B cell (primary cell): ENCODE data around the gene CALCOCO2. TPM values are rescaled to one million over a fixed set of nuclear protein-coding genes. Genes with fewer than 3 reads are reported as not detected.
A peak's percentile ranks its signal among the peaks of the same experiment; 100 is the strongest.

ENCODE experiments used
- ATAC-seq: fragments of 200-7000 bp; cut with Tn5 transposase; one replicate; pipeline ENCODE4 v1.10.0; 2021; ENCODE audit warnings: low read depth, mild to moderate bottlenecking, moderate number of reproducible peaks, moderate library complexity
- CTCF ChIA-PET: fragments of 350-600 bp; sonication (Branson Sonifier 250); formaldehyde crosslinking; loops from one replicate; lab custom pipeline; 2021; ENCODE audit warnings: antibody characterized with exemption, inconsistent platforms; lab: Charles Lee
- POLR2A ChIA-PET: fragments of 350-600 bp; sonication (Branson Sonifier 250); formaldehyde crosslinking; loops from one replicate; lab custom pipeline; 2021; ENCODE audit warnings: antibody characterized with exemption; lab: Charles Lee
- DNase-seq: peaks from one replicate; pipeline ENCODE4 v3.0.0; 2013
- H2AFZ ChIP-seq: 2 replicates; pipeline ENCODE4 v1.6.1; 2012; ENCODE audit warnings: mild to moderate bottlenecking, low read depth, low read length; ENCODE audit not compliant: insufficient read depth, poor library complexity, severe bottlenecking
- H3K27ac ChIP-seq, 2 donors: 1 replicate in 1 of 2; 2 replicates in 1 of 2; pipeline ENCODE4 v1.5.1; 2012 to 2013; ENCODE audit warnings: low read length in 2 of 2, mild to moderate bottlenecking in 2 of 2, moderate library complexity in 1 of 2
- H3K27me3 ChIP-seq, 4 experiments: fragments of 200-600 bp in 1 of 4; sonication (generic) in 1 of 4; replicated peaks in 1 of 4; 1 replicate in 2 of 4; 2 replicates in 2 of 4; pipeline versions ENCODE4 v1.6.1 to v1.7.0; 2013 to 2016; ENCODE audit warnings: low read length in 3 of 4, mild to moderate bottlenecking in 2 of 4, mixed read lengths in 1 of 4, moderate library complexity in 1 of 4; ENCODE audit not compliant: insufficient read depth in 4 of 4, control insufficient read depth in 3 of 4; ENCODE audit errors: control extremely low read depth in 1 of 4
- H3K36me3 ChIP-seq, 2 experiments: replicated peaks in 1 of 2; 1 replicate in 1 of 2; 2 replicates in 1 of 2; pipeline versions ENCODE4 v1.6.1 to v1.7.1; 2013; ENCODE audit warnings: low read length in 1 of 2; ENCODE audit not compliant: insufficient read depth in 2 of 2, control insufficient read depth in 1 of 2; ENCODE audit errors: control extremely low read depth in 1 of 2, extremely low read depth in 1 of 2
- H3K4me1 ChIP-seq, 2 donors: fragments of 200-600 bp in 1 of 2; sonication (generic) in 1 of 2; 1 replicate in 1 of 2; 2 replicates in 1 of 2; pipeline versions ENCODE4 v1.5.1 to v1.6.1; 2013 to 2017; ENCODE audit warnings: low read length in 2 of 2; ENCODE audit not compliant: control insufficient read depth in 2 of 2, insufficient read depth in 2 of 2
- H3K4me2 ChIP-seq: replicated peaks from 2 replicates; pipeline ENCODE3; 2012; ENCODE audit warnings: mild to moderate bottlenecking, low read depth, low read length; ENCODE audit not compliant: poor library complexity, severe bottlenecking
- H3K4me3 ChIP-seq, 5 experiments: fragments of 200-600 bp in 1 of 5; sonication (generic) in 1 of 5; 1 replicate in 3 of 5; 2 replicates in 2 of 5; pipeline versions ENCODE4 v1.5.1 to v1.7.0; 2011 to 2016; ENCODE audit warnings: low read length in 4 of 5, mild to moderate bottlenecking in 4 of 5, low read depth in 2 of 5, control low read depth in 1 of 5, moderate library complexity in 1 of 5; ENCODE audit not compliant: insufficient read depth in 1 of 5; ENCODE audit errors: control extremely low read depth in 1 of 5, extremely low read depth in 1 of 5
- H3K79me2 ChIP-seq: fragments of 200-600 bp; sonication (generic); one replicate; pipeline ENCODE4 v1.6.0; 2016; ENCODE audit warnings: low read length; ENCODE audit not compliant: control insufficient read depth, insufficient read depth
- H3K9ac ChIP-seq: fragments of 200-600 bp; sonication (generic); 2 replicates; pipeline ENCODE4 v1.6.1; 2017; ENCODE audit warnings: mild to moderate bottlenecking, low read length, moderate library complexity
- H3K9me3 ChIP-seq, 3 donors: one replicate each; pipeline versions ENCODE4 v1.6.1 to v1.7.1; 2013; ENCODE audit warnings: low read length in 2 of 3; ENCODE audit not compliant: control insufficient read depth in 2 of 3, insufficient read depth in 1 of 3; ENCODE audit errors: control extremely low read depth in 1 of 3
- H4K20me1 ChIP-seq: 2 replicates; pipeline ENCODE4 v1.6.0; 2012; ENCODE audit warnings: mild to moderate bottlenecking, low read length; ENCODE audit not compliant: insufficient read depth, control insufficient read depth, poor library complexity, severe bottlenecking
- H3K27ac Mint-ChIP-seq: one replicate; pipeline ENCODE4 v1.8.0; 2021; ENCODE audit warnings: mixed read lengths
- H3K27me3 Mint-ChIP-seq: one replicate; pipeline ENCODE4 v1.8.0; 2021; ENCODE audit warnings: mixed read lengths
- H3K4me1 Mint-ChIP-seq: one replicate; pipeline ENCODE4 v1.8.0; 2021; ENCODE audit warnings: mixed read lengths
- H3K4me3 Mint-ChIP-seq: one replicate; pipeline ENCODE4 v1.8.0; 2021; ENCODE audit warnings: mixed read lengths
- H3K9me3 Mint-ChIP-seq: one replicate; pipeline ENCODE4 v1.8.0; 2022; ENCODE audit warnings: mixed read lengths; ENCODE audit not compliant: insufficient read depth
- EZH2 ChIP-seq: IDR thresholded peaks from 2 replicates; pipeline ENCODE4 v1.6.1; 2012; ENCODE audit warnings: borderline replicate concordance, low read depth, mild to moderate bottlenecking, moderate library complexity, low read length; ENCODE audit not compliant: insufficient read depth, poor library complexity, severe bottlenecking
- WGBS: methylation state at CpG from one replicate; pipeline ENCODE4 v1.1.5; 2013; ENCODE audit warnings: missing lambda C conversion rate; ENCODE audit not compliant: insufficient coverage; 5-methylcytosine and 5-hydroxymethylcytosine counted together
- intact Hi-C: fragments of 100-400 bp; cut with micrococcal nuclease; formaldehyde crosslinking; loops from one replicate; pipeline ENCODE4 v1.10.0; 2022
- polyA plus RNA-seq: library from polyadenylated mRNA; depleted of rRNA; stranded (reverse); fragments of >200 nt; gene quantifications from 2 replicates; pipeline ENCODE4 v1.2.3, GENCODE V29; 2012
- total RNA-seq, 2 donors: library from RNA; stranded (reverse); fragments of 120-200 nt in 1 of 2; gene quantifications; 1 replicate in 1 of 2; 2 replicates in 1 of 2; pipeline versions ENCODE4 v1.2.3 to v1.2.4, GENCODE V29; 2013 to 2022
- TF ChIP-seq, protein P1 (sequence below): fragments of 200-600 bp; IDR thresholded peaks from one replicate; pipeline ENCODE4 v1.8.0; 2022; ENCODE audit warnings: antibody characterized with exemption, mild to moderate bottlenecking

CALCOCO2 gene
- total and polyA plus RNA-seq, 2 donors (not counting 1 experiment from before 2014, with no cell fraction given), result 49.6 to 148 TPM

DNA sequence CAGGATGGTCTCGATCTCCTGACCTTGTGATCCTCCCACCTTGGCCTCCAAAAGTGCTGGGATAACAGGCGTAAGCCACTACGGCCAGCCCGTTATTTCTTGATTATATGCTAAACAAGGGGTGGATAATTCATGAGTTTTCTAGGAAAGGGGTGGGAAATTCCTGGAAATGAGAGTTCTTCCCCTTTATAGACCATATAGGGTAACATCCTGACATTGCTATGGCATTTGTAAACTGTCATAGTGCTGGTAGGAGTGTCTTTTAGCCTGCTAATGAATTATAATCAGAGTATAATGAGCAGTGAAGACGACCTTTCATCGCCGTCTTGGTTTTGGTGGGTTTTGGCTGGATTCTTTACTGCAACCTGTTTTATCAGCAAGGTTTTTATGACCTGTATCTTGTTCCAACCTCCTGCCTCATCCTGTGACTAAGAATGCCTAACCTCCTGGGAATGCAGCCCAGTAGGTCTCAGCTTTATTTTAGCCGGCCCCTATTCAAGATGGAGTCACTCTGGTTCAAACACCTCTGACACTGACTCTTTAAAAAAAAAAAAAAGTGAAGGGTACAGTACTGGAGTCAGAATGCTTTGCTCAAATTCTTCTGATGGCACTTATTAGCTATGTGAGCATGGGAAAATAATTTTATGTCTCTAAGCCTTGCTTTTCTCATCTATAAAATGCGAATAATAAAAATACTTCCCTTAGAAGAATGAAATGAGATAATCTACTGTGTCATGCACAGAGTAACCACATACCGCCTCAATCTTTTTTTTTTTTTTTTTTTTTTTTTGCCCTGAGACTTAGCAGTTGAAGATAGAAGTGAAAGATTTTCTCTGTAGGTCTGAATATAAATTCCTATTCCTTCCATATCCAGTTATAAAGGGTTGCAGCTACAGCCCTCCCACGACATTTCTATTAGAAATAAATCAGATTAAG lies 5.1 kb upstream of the CALCOCO2 start:
- no peak for DNase-seq
- peaks cover 0 to 13% (median 1%) of the 10 kb centered on the region in 4 experiments for H3K27me3 ChIP-seq
- CTCF ChIA-PET, result interaction anchor here (1.3 kb wide), 1 partner anchor 59 kb away, joined by 5 read pairs; no protein-coding TSS in a partner anchor
- H3K9me3 ChIP-seq, result no peaks in the 10 kb centered on the region
- H2AFZ ChIP-seq, result no peak overlapping the region
- Mint-ChIP-seq H3K9me3 (no peaks in the 10 kb centered on the region), H3K4me1 (peaks cover 3% of the 10 kb centered on the region), H3K27me3 (peaks cover 19% of the 10 kb centered on the region), H3K4me3 (no peak overlapping the region), H3K27ac (no peak overlapping the region)
- no peak for ATAC-seq
- TF ChIP-seq, protein P1, sequence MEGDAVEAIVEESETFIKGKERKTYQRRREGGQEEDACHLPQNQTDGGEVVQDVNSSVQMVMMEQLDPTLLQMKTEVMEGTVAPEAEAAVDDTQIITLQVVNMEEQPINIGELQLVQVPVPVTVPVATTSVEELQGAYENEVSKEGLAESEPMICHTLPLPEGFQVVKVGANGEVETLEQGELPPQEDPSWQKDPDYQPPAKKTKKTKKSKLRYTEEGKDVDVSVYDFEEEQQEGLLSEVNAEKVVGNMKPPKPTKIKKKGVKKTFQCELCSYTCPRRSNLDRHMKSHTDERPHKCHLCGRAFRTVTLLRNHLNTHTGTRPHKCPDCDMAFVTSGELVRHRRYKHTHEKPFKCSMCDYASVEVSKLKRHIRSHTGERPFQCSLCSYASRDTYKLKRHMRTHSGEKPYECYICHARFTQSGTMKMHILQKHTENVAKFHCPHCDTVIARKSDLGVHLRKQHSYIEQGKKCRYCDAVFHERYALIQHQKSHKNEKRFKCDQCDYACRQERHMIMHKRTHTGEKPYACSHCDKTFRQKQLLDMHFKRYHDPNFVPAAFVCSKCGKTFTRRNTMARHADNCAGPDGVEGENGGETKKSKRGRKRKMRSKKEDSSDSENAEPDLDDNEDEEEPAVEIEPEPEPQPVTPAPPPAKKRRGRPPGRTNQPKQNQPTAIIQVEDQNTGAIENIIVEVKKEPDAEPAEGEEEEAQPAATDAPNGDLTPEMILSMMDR, result no peak
- no peak for TF ChIP-seq EZH2
- POLR2A ChIA-PET, result no interaction called here
- peaks cover 0 to 5% of the 10 kb centered on the region in 2 donors for H3K4me1 ChIP-seq
- H3K9ac ChIP-seq, result no peak overlapping the region
- H3K79me2 ChIP-seq, result peaks cover 5% of the 10 kb centered on the region
- no peaks in the 10 kb centered on the region for H3K36me3 ChIP-seq
- H4K20me1 ChIP-seq, result no peaks in the 10 kb centered on the region
- intact Hi-C loops, result no loop called here
- no peak overlapping the region for H3K4me3 ChIP-seq
- WGBS, result 91% methylated on average over 5 of the region's 11 CpGs
- H3K27ac ChIP-seq, result no peak overlapping the region
- no peak overlapping the region for H3K4me2 ChIP-seq

DNA sequence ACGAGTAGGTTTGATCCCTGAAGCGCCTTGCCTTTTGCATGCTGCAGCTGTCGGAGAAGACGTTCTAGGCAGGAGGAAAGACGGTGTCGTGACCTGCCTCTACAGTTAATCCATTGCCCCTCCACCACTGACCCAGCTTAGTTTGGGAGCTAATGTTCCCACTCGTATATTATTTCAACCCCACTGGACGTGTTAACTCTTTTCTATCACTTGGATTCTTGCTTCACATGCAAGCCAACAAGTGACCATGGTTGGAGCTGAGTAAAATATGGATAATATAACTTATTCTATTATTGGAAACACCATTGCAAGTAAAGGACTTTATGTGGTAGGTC lies 681 bp downstream of the CALCOCO2 start:
- Histone ChIP-seq H3K4me2 (peak overlapping the region; percentile 75), H3K27ac (peak overlapping the region; percentile 93 to 95), H3K9me3 (no peaks in the 10 kb centered on the region), H3K27me3 (no peaks in the 10 kb centered on the region), H3K36me3 (no peaks in the 10 kb centered on the region), H4K20me1 (peaks cover 38% of the 10 kb centered on the region), H3K4me3 (peak overlapping the region; percentile 85 to 99 (median 90)), H3K79me2 (peaks cover 62% of the 10 kb centered on the region), H3K9ac (peak overlapping the region; percentile 92), H2AFZ (peak overlapping the region; percentile 76), H3K4me1 (peaks cover 28 to 37% of the 10 kb centered on the region in 2 donors)
- Mint-ChIP-seq H3K4me3 (peak overlapping the region; percentile 100), H3K9me3 (no peaks in the 10 kb centered on the region), H3K27ac (peak overlapping the region; percentile 98), H3K27me3 (peaks cover 6% of the 10 kb centered on the region), H3K4me1 (peaks cover 44% of the 10 kb centered on the region)
- ATAC-seq, result no peak
- no peak for DNase-seq
- intact Hi-C loops, result loop anchor here (1.0 to 5.0 kb wide), 4 partner anchors 10 to 76 kb away; partner anchors contain the start of genes ATP5MC1 and UBE2Z
- WGBS, result 0% methylated on average over 2 of the region's 8 CpGs
- ChIA-PET POLR2A (no interaction called here), CTCF (interaction anchor here (0.5 to 5.4 kb wide), 7 partner anchors 8 to 507 kb away, joined by 3 to 30 read pairs (median 8); partner anchors contain the start of gene TTLL6)
- TF ChIP-seq, protein P1, result no peak
- no peak for TF ChIP-seq EZH2
